ENCODE measurements around the gene ETNK1. TPM values are rescaled to one million over a fixed set of nuclear protein-coding genes. Genes with fewer than 3 reads are reported as not detected.

The ETNK1 gene
- polyA plus RNA-seq, 1 experiment: 22.8 TPM

- H3K27ac ChIP-seq (ENCODE audit: low read depth, low read length): no peak overlapping the region
- ChIA-PET CTCF (interaction anchor here (0.8 to 1.4 kb wide), 2 partner anchors 15 to 17 kb away, joined by 3 to 5 read pairs; no protein-coding TSS in a partner anchor), POLR2A (no interaction called here)
- no peak overlapping the region for H3K4me3 ChIP-seq (ENCODE audit: low read depth, low read length)
- DNase-seq (ENCODE audit: low read depth, low spot score): no peak
- TF ChIP-seq CTCF (IDR thresholded peaks at IDR 0.05; ENCODE audit: low read depth, low read length): no peak
- H3K27me3 ChIP-seq (ENCODE audit: control insufficient read depth, insufficient read depth, low read length): no peaks in the 10 kb centered on the region
- no peaks in the 10 kb centered on the region for H3K9me3 ChIP-seq (ENCODE audit: control insufficient read depth, insufficient read depth, low read length)
Observed at GRCh38 chr12:22668441-22668840, 43.5 kb downstream of the ETNK1 start.

GRCh38 chr12:22670762-22671161 lies 45.8 kb downstream of the ETNK1 start:
- no peak for DNase-seq (ENCODE audit: low read depth, low spot score)
- Histone ChIP-seq H3K27ac (ENCODE audit: low read depth, low read length) (no peak overlapping the region), H3K4me3 (ENCODE audit: low read depth, low read length) (no peak overlapping the region), H3K27me3 (ENCODE audit: control insufficient read depth, insufficient read depth, low read length) (no peaks in the 10 kb centered on the region), H3K9me3 (ENCODE audit: control insufficient read depth, insufficient read depth, low read length) (no peaks in the 10 kb centered on the region)
- ChIA-PET POLR2A (no interaction called here), CTCF (interaction anchor here (0.7 to 2.7 kb wide), 17 partner anchors 11 to 215 kb away, joined by 3 to 19 read pairs (median 4); no protein-coding TSS in a partner anchor)
- TF ChIP-seq CTCF (IDR thresholded peaks at IDR 0.05; ENCODE audit: low read depth, low read length): no peak

- TF ChIP-seq CTCF (IDR thresholded peaks at IDR 0.05; ENCODE audit: low read depth, low read length): no peak
- no peak overlapping the region for H3K27ac ChIP-seq (ENCODE audit: low read depth, low read length)
- H3K9me3 ChIP-seq (ENCODE audit: control insufficient read depth, insufficient read depth, low read length): no peaks in the 10 kb centered on the region
- ChIA-PET POLR2A (no interaction called here), CTCF (interaction anchor here (3.5 kb wide), 1 partner anchor 12 kb away, joined by 18 read pairs; no protein-coding TSS in a partner anchor)
- DNase-seq (ENCODE audit: low read depth, low spot score): peak; percentile 39
- H3K27me3 ChIP-seq (ENCODE audit: control insufficient read depth, insufficient read depth, low read length): no peaks in the 10 kb centered on the region
- no peak overlapping the region for H3K4me3 ChIP-seq (ENCODE audit: low read depth, low read length)
Observed at GRCh38 chr12:22672951-22673350, 48.0 kb downstream of the ETNK1 start.

- POLR2A ChIA-PET: no interaction called here
- CTCF ChIA-PET: no interaction called here
- H3K9me3 ChIP-seq (ENCODE audit: control insufficient read depth, insufficient read depth, low read length): no peaks in the 10 kb centered on the region
- no peak overlapping the region for H3K27ac ChIP-seq (ENCODE audit: low read depth, low read length)
- no peak for TF ChIP-seq CTCF (IDR thresholded peaks at IDR 0.05; ENCODE audit: low read depth, low read length)
- no peaks in the 10 kb centered on the region for H3K27me3 ChIP-seq (ENCODE audit: control insufficient read depth, insufficient read depth, low read length)
- H3K4me3 ChIP-seq (ENCODE audit: low read depth, low read length): no peak overlapping the region
- DNase-seq (ENCODE audit: low read depth, low spot score): no peak
Observed at GRCh38 chr12:22677781-22678574, 53.0 kb downstream of the ETNK1 start.

- CTCF ChIA-PET: interaction anchor here (0.6 to 2.5 kb wide), 4 partner anchors 8 to 397 kb away, joined by 5 to 19 read pairs (median 6); no protein-coding TSS in a partner anchor
- POLR2A ChIA-PET: no interaction called here
- DNase-seq (ENCODE audit: low read depth, low spot score): no peak
- TF ChIP-seq CTCF (IDR thresholded peaks at IDR 0.05; ENCODE audit: low read depth, low read length): no peak
- Histone ChIP-seq H3K27me3 (ENCODE audit: control insufficient read depth, insufficient read depth, low read length) (no peaks in the 10 kb centered on the region), H3K27ac (ENCODE audit: low read depth, low read length) (no peak overlapping the region), H3K9me3 (ENCODE audit: control insufficient read depth, insufficient read depth, low read length) (no peaks in the 10 kb centered on the region), H3K4me3 (ENCODE audit: low read depth, low read length) (no peak overlapping the region)
Observed at GRCh38 chr12:22682663-22683062, 57.7 kb downstream of the ETNK1 start.

Data from AG04450 (cell line).